ENCODE results near the gene MESP1.
"Not testable (repeated sequence)": the region's sequence is repeated elsewhere in the genome, so short reads cannot be mapped to it uniquely, and the experiment has no call there.

Gene MESP1, protein sequence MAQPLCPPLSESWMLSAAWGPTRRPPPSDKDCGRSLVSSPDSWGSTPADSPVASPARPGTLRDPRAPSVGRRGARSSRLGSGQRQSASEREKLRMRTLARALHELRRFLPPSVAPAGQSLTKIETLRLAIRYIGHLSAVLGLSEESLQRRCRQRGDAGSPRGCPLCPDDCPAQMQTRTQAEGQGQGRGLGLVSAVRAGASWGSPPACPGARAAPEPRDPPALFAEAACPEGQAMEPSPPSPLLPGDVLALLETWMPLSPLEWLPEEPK

DNA sequence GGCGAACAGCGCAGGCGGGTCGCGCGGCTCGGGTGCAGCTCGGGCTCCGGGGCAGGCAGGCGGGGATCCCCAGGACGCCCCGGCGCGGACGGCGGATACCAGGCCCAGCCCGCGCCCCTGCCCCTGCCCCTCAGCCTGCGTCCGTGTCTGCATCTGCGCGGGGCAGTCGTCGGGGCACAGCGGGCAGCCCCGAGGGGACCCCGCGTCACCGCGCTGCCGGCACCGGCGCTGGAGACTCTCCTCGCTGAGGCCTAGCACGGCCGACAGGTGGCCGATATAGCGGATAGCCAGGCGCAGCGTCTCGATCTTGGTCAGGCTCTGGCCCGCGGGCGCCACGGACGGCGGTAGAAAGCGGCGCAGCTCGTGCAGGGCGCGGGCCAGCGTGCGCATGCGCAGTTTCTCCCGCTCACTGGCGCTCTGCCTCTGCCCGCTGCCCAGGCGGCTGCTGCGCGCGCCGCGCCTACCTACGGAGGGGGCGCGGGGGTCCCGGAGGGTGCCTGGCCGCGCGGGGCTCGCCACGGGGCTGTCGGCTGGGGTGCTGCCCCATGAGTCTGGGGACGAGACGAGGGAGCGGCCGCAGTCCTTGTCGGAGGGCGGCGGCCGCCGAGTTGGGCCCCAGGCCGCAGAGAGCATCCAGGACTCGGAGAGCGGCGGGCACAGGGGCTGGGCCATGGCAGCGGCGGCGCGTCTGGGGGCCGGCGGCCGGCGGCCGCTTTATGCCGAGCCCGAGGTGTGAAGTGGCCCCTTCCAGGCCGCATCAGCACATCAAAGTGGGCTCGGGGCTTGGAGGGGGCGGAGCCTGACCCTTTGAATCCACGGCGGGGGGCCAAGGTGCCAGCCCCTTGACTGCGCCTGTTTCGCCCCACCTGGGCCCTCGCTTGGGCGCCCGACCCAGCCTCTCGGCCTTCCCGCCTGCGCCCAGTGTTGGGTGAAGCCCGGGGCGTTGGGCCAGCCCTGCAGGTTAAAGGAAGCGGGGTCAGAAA lies at the start of gene MESP1:
Gene MESP1, minus strand, starts transcription at position 690 of the 983 bp plus-strand sequence. Its CDS starts 18 bp downstream, at position 672.
- peak; percentile 30 for DNase-seq

DNA sequence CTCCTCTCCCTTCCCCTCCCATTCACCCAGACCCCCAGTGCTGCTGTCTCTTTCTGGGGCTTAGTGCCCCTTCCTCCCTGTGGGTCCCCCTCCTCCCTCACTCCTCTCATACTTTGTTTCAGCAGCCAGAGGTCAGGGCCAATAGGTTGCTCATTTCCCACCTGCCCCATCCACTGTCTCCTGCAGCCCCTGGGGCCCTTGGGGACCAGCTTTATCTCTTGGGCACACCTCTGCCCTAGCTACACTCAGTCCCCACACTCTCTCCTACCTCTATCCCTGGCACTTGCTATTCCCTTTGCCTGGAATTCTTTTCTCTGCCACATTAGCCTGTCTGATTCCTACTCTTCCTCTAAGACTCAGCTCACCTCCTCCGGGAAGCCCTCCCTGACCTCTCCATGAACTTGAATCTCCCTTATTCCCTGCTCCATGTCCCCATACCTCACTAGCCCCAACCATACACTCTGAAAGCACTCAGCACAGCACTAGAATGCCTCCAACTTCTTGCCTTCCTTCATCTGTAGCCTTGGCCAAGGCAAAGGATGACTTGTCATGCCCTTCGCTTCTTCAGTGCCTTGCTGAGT lies 49.0 kb upstream of the MESP1 start:
- no peak for DNase-seq

DNA sequence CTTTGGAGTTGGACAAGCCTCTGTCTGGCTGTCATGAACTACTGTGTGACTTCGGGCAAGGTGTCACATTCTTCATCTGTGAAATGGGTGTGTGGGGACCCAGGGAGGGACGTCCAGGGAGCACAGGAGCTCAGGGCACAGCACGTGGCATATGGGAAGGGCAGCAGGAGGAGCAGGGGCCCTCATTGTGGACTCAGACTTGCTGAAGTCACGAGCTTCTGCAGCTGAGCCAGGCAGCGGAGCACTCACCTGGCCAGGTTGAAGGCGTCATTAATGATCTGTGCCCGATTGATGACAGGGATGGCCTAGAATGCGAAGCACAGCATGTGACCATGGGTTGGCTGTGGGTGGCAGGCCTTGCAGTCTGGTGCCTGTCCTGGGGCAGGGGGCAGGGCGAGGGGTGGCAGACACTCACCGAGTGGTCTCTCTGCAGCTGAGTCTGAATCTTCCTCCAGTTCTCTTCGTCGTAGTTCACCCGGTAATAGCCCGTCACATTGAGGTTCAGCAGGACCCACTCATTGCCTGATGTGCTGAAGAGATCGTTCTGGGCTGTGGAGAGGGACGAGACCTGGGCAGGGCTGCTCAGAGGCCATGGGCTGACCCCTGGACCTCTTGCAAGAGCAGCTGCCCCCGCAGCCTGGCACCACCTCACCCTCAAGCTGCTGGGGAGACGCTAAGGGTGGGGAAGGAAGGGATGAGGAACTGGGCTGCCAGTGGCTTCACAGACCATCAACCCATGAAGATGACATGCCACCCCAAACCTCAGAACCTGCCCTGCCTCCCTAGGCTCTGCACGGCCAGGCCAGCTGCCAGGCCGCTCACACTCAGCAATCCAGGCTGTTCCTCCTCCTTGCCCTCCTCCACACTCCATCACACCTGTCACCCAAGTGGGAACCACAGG lies 48.2 kb upstream of the MESP1 start:
- DNase-seq = no peak

DNA sequence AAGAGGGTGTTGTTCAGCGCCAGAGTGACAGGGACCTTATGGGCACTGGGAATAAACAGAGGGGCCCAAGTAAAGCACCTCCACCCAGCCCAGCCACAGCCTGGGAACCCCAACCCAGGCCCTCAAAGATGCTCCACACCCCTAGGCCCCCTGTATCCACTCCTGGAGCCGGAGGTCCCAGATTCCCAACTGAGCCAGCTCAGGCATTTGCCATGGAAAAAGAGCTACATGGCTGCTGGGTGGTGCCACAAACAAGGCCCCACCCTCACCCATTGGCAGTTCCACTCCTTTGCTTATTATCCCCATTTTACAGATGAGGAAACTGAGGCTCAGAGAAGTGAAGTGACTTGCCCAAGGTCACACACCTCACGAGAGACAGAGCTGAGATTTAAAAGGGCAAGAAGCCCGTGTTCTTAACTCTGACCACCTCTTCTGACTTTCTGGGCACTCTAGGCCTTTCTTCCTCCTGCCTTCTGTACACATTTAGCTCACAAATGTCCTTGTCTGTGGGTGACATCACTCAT lies 46.7 kb upstream of the MESP1 start:
- no peak for DNase-seq

DNA sequence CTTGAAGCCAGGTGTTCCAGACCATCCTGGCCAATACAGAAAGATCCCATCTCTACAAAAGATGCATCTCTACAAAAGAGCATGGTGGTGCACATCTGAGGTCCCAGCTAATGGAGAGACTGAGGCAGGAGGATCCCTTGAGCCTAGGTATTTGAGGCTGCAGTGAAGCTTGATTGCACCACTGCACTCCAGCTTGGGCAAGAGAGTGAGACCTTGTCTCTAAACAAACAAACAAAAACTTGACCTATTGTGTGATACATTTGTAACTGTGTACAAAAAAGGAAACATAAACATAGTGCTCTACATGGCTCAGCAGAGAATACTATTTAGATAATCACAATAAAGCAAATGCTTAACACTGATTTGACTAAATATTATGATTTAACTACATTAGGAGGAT lies 44.9 kb upstream of the MESP1 start:
- no peak for DNase-seq

DNA sequence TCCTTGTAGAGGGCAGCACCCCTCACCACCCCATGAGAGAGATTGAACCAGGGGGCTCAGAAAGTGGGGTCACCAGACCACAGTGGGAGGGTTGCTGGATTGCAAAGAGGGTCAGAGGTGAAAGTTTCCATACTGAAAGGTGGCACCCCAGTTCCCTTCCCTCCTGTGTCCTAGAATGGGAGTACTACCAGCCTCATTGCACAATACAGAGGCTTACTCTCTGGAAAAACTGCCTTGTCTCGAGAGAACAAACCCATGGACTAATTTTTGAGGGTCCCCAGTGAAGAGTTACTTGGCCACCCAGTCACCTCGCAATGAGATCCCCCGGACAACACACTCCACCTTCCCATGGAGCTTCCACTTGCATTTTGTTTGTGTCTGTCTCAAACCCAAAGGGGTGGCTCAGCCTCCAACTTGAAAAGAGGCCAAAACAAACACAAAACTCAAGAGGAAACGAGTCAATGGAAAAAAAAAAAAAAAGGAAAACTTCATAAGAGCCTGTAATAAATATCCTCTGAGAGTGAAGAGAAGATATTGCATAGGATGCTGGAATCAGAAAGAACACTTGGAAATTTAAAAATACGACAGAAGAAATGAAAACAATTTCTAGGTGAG lies 43.7 kb upstream of the MESP1 start:
- DNase-seq = no peak

DNA sequence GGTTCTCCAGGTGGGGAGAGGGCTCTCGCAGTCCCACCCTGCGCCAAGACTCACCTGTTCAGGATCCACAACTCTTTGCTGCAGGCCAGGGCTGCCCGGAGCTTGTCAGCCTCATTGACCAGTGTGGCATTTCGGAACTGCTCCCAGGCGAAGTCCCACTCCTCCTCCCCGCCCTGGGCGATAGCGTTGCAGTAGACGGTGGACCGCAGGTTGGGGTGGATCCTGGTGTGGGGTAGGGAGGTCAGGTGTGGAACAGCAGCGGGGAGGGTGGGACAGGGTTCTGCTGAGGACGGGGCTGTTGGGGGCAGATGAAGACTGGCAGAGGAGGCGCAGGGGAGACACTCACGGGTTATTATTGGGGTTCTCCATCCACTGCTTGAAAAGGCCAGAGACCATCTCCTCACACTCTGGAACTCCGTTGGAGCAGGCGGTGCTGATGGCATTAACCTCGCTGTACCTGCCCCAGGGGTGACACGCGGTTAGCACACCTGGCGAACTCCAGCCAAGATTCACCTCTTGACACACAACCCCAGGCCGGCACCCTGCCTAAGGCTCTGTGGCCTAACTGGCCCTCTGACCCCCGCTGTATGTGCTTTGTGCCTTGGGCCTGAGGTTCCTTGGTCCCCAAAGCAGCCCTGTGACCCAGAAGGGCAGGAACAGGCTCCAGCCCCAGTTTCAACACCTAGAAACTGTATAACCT lies 41.2 kb upstream of the MESP1 start:
- no peak for DNase-seq

DNA sequence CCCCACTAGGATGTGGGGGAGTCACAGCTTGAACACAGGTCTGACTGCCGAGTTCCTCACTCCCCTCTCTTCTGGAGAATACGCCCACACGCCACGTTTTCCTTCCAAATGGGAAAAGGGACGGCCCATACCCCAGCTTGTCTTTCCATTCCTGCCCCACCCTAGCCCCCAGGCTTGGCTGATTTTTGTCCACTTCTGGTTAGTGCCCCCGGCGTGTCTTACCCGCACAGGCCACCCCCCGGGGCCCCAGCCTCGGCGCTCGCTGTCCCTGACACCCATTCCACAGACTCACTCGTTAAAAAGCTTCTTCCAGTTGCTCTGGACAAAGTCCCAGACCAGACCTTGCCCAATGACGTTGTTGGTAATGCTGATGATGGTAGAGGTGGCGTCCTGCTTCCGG lies 39.6 kb upstream of the MESP1 start:
- DNase-seq = no peak

DNA sequence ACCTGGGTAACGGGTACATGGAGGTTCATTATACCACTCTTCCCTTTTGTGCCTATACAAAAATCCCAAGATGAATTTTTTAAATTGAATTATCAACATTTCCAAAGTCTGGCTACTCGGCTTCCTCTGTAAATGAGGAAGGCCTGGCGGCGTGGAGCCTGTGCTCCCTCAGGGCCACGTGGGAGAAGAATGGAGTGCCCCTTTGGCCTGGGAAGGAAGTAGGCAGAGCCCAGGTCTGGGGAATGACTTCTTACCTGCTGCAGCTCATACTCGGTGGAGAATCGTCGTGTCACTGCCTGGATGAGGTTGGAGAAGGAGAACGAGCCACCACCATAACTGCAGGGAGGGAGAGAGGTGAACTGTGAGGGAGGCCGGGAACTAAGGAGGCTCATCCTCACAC lies 39.2 kb upstream of the MESP1 start:
- DNase-seq = no peak

DNA sequence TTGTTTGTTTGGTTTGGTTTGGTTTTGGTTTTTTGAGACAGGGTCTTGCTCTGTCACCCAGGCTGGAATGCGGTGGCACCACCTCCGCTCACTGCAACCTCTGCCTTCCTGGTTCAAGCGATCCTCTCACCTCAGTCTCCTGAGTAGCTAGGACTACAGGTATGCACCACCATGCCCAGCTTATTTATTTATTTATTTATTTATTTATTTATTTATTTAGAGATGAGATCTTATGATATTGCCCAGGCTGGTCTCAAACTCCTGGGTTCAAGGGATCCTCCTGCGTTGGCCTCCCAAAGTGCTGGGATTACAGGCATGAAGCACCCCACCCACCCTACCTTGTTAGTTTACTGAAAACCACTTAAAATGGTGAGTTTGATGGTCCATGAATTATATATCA lies 37.5 kb upstream of the MESP1 start:
- DNase-seq = not testable (repeated sequence)

DNA sequence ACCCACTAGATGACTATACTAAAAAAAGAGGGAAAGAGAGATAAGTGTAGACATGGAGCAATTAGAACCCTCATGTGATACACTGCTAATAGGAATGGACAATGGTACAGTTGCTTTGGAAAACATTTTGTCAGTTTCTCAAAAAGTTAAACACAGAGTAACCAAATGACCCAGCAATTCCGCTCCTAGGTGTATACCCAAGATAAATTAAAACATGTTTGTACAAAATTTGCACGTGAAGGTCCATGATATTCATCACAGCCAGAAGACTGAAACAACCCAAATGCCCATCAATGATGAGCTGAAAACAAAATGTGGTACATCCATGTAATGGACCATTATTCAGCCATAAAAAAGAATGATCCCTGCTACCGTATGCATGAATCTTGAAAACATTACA lies 36.9 kb upstream of the MESP1 start:
- no peak for DNase-seq

DNA sequence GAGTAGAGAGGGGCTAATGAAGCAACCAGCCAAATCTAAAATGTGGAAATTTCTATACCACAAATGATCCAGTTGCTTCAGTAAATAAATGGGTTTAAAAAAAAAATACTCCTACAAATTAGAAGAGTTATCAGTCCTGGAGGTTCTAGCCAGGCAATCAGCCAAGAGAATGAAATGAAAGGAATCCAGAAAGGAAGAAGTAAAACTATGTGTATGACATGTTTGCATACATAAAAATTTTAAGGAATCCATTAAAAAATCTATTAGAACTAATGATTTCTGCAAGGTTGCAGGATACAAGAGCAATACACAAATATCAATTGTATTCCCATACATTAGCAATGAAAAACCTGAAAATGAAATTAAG lies 34.7 kb upstream of the MESP1 start:
- DNase-seq = no peak

DNA sequence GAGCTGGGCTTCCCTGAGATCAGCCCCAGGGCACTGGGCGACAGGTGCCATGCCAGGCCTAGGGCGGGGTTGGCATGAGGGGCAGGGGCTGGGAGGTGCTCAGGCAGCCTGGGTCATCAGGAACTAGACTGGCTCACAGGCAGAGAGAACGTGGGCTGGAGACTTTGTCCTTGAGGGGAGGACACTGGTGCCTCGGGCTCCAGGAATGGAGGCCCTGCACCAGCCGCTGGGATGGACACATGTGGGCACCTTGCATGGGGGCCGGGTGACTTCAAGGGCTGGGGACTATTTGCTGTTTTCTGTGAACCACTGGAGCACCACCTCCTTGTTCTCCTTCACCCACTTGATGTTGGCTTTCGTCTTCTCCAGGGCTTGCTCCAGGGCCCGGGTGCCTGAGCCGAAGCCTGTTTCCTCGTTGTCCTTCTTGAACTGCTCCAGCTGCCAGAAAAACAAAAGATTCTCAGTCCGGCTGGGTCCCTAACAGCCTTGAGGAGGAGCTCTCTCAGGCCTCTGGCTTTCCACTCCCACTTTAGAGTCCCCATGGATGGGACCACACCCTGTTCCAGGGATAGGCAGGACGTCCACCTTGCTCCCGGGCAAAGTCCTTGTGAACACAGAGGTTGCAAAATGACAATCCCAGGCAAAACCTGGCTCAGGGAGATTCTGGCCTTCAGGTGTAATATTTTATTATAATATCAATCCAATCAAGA lies 34.2 kb upstream of the MESP1 start:
- DNase-seq = no peak

DNA sequence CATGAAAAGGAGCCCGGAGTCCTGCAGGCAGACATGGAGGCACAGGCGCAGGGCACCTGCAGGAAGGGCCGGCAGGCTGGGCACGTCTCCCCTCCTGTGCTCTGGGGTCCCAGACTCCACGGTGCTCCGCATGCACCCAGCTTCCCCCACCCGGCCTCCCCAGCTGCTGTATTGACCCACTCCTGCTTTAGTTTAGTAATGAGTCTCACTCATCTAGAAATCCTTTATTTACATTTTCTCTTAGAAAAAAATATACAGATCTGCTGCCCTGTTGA lies 33.6 kb upstream of the MESP1 start:
- no peak for DNase-seq

DNA sequence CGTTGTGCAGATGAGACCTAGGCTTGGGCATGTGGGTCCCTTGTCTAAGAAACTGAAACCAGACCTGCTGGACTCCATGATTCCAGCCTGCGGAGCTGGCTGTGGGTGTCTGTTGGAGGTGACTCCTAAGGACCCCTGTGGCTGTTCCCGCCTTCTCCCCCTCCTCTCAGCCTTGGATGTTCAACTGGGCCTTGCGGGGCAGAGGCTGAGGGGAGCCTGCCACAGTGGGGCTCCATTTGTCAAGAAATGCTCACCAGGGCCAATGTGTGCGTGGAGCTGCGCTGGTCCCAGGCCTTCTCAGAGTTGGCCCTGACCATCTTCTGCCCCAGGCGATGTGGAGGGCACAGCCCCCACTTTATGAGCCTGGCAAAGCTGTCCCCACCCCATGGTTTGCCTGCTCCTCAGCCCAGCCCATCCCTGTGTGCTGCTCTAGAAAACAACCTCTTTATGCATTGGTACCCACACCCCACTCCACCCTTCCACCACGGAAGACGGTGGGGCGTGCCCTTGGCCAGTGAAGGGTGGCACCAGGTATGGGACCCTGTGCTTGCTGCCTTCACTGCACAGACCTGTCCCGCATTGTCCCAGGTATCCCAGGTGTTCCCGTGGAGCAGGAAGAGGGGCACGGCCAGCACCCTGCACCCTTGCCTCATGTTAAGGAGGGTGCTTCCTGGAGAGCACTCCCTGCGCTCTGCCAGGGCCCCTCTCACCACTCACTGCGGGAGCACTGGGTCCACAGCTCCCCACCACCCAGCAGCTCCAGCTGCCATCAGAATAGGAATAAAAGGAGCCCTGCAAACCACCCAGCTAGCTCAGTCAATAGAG lies 33.0 kb upstream of the MESP1 start:
- DNase-seq = no peak

DNA sequence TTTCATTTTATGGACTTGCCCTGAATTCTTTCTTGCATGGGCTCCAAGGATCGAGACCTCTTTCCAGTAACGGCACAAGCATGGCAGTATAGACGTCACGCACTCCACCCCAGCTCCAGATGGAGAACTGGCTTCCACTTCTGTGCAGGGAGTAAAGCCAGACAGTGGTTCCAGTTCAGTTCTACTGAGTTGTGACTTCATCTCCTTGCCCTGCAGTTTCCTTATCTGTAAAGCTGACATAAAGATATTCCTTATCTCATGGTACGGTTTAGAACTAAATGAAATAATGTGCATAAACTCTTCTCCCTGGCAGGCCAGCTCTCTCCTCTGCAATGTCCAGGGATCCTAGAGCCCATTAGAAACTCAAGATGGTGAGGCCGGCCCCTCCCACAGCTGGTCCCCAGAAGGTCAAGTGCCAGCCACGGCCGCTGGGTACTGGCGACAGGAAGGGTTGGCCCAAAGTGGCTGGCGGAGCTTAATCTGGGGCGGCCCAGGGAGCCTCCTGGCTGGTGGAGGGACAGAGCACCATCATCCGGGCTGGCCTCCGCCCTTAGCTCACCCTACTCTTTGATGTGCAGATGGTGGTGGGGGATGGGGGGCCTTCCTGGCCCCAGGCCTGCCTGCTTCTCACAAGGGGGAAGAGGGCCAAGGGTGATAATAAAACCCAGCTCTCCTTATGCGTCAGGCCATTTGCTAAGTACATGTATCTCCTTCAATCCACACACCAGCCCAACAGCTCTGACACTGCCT lies 32.2 kb upstream of the MESP1 start:
- no peak for DNase-seq

DNA sequence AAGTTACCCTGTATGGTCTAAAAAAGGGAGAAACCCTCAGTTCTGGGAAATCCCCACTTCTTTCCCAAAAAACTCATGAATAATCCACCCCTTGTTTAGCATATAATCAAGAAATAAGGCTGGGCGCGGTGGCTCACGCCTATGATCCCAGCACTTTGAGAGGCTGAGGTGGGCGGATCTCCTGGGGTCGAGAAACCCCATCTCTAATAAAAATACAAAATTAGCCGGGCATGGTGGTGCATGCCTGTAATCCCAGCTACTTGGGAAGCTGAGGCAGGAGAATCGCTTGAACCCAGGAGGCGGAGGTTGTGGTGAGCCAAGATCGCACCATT lies 31.5 kb upstream of the MESP1 start:
- not testable (repeated sequence) for DNase-seq

DNA sequence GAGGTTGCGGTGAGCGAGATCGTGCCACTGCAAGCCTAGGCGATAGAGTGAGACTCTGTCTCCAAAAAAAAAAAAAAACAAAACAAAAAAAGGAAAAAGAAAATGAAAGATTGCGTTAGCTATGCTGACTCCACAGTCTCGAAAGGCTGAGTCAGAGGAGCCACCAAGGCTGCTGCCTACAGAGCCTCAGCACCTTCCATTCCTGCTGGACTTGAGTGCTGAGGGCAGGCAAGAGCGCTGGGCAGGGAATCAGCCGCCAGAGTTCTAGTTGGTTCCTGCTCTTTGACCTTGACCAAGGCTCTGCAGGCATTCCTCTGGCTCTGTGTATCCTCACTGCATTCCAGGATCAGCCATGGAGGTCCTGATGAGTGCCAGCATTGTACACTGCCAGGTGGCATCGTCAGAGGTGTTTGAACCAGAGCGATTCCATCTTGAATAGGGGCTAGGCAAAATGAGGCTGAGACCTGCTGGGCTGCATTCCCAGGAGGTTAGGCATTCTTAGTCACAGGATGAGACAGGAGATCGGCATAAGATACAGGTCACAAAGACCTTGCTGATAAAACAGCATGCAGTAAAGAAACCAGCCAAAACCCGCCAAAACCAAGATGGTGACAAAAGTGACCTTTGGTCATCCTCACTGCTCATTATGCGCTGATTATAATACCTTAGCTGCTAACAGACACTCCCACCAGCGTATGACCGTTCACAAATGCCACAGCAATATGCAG lies 31.0 kb upstream of the MESP1 start:
- DNase-seq = no peak

DNA sequence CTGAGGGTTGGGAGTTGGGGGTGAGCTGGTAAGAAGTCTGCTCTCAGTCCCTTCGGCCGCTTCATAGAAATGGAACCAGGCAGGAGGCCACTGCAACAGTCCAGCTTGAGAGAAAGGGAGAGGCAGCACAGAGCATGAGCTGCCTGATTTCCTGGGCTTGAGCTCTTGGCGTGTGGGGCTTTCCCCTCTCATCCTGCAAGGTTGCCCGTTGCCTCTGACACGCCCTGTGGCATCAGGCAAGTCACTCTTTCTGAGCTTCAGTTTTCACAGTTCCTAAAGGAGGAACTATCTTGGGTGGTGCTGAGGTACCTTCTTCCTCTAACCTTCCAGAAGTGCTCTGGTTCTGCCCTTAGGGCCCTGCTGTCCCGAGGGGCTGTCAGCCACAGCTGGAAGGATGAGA lies 30.0 kb upstream of the MESP1 start:
- DNase-seq = no peak
